PC-3 (cell line): Measurements from ENCODE around the gene NOC2L. TPM values are rescaled to one million over a fixed set of nuclear protein-coding genes. Genes with fewer than 3 reads are reported as not detected.

Source experiments
- ATAC-seq: fragments of 200-7000 bp; cut with Tn5 transposase; 2 replicates; pipeline ENCODE4 v1.9.1; 2020; ENCODE audit warnings: mild to moderate bottlenecking, moderate library complexity
- BruUV-seq: library from RNA; stranded (reverse); fragments of 400-500 nt; replicated peaks from 2 replicates; lab custom pipeline; 2021; lab: Mats Ljungman, UMichigan
- CTCF ChIA-PET: fragments of 300-600 bp; sonication (Branson Sonifier 250); formaldehyde crosslinking; loops from one replicate; lab custom pipeline; 2022; ENCODE audit warnings: antibody characterized with exemption; lab: Charles Lee
- POLR2A ChIA-PET: fragments of 300-600 bp; sonication (Branson Sonifier 250); formaldehyde crosslinking; loops from one replicate; lab custom pipeline; 2022; ENCODE audit warnings: antibody characterized with exemption; ENCODE audit not compliant: unreplicated experiment; lab: Charles Lee
- DNase-seq: peaks from one replicate; pipeline ENCODE4 v3.0.0-alpha.2; 2015
- H2AFZ ChIP-seq: fragments of 300-600 bp; sonication (generic); 2 replicates; pipeline ENCODE4 v1.6.0; 2016; ENCODE audit warnings: antibody characterized with exemption, low read length
- H3F3A ChIP-seq: fragments of 300-600 bp; sonication (generic); one replicate; pipeline ENCODE4 v1.6.0; 2017; ENCODE audit warnings: antibody characterized with exemption, low read length, control low read depth, mild to moderate bottlenecking; ENCODE audit not compliant: unreplicated experiment
- H3K27ac ChIP-seq: fragments of 300-600 bp; sonication (generic); 2 replicates; pipeline ENCODE4 v1.5.1; 2016; ENCODE audit warnings: mild to moderate bottlenecking, low read length
- H3K27me3 ChIP-seq: fragments of 300-600 bp; sonication (generic); 2 replicates; pipeline ENCODE4 v1.6.1; 2016; ENCODE audit warnings: low read length, mixed read lengths
- H3K36me3 ChIP-seq: fragments of 300-600 bp; sonication (generic); 2 replicates; pipeline ENCODE4 v1.6.1; 2016; ENCODE audit warnings: low read depth, mixed run types, low read length, mixed read lengths
- H3K4me1 ChIP-seq: fragments of 300-600 bp; sonication (generic); 2 replicates; pipeline ENCODE4 v1.5.1; 2016; ENCODE audit warnings: low read length; ENCODE audit not compliant: insufficient read depth
- H3K4me2 ChIP-seq: fragments of 300-600 bp; sonication (generic); 2 replicates; pipeline ENCODE4 v1.6.0; 2016; ENCODE audit warnings: low read length
- H3K4me3 ChIP-seq: fragments of 300-600 bp; sonication (generic); 2 replicates; pipeline ENCODE4 v1.5.1; 2016; ENCODE audit warnings: mild to moderate bottlenecking, low read length, mixed read lengths
- H3K79me2 ChIP-seq: fragments of 300-600 bp; sonication (generic); 2 replicates; pipeline ENCODE4 v1.6.1; 2017; ENCODE audit warnings: low read length, mixed read lengths
- H3K9ac ChIP-seq: fragments of 300-600 bp; sonication (generic); 2 replicates; pipeline ENCODE4 v1.6.0; 2016; ENCODE audit warnings: mild to moderate bottlenecking, low read length
- H3K9me2 ChIP-seq: fragments of 300-600 bp; sonication (generic); replicated peaks from 2 replicates; pipeline ENCODE4 v1.6.1; 2016; ENCODE audit warnings: mixed run types, low read length, mixed read lengths
- H3K9me3 ChIP-seq: fragments of 300-600 bp; sonication (generic); 2 replicates; pipeline ENCODE4 v1.6.1; 2016; ENCODE audit warnings: low read length, mixed read lengths
- H4K20me1 ChIP-seq: fragments of 300-600 bp; sonication (generic); 2 replicates; pipeline ENCODE4 v1.6.1; 2016; ENCODE audit warnings: low read length, mixed read lengths
- EZH2 ChIP-seq: fragments of 300-600 bp; sonication (generic); IDR thresholded peaks from one replicate; pipeline ENCODE4 v1.6.1; 2017; ENCODE audit warnings: antibody characterized with exemption, mild to moderate bottlenecking, low read length; ENCODE audit not compliant: unreplicated experiment
- EZH2phosphoT487 ChIP-seq: fragments of 300-600 bp; sonication (generic); IDR thresholded peaks from 2 replicates; pipeline ENCODE4 v1.6.1; 2018; ENCODE audit warnings: mild to moderate bottlenecking, antibody characterized with exemption, low read length, borderline replicate concordance
- intact Hi-C: fragments of 100-400 bp; cut with micrococcal nuclease; formaldehyde crosslinking; loops from 2 replicates; pipeline ENCODE4 v1.9.0; 2023
- total RNA-seq: library from RNA; depleted of rRNA; stranded (reverse); fragments of >200 nt; gene quantifications from 2 replicates; pipeline ENCODE4 v1.2.3, GENCODE V29; 2014
- TF ChIP-seq, protein P1 (sequence below): fragments of 300-600 bp; sonication (generic); conservative IDR thresholded peaks from 2 replicates; pipeline ENCODE4 v1.5.1; 2017; ENCODE audit warnings: antibody characterized with exemption, low read depth, mild to moderate bottlenecking, low read length

NOC2L gene
- total RNA-seq, 1 experiment from 2014 or later, result 262 TPM

DNA sequence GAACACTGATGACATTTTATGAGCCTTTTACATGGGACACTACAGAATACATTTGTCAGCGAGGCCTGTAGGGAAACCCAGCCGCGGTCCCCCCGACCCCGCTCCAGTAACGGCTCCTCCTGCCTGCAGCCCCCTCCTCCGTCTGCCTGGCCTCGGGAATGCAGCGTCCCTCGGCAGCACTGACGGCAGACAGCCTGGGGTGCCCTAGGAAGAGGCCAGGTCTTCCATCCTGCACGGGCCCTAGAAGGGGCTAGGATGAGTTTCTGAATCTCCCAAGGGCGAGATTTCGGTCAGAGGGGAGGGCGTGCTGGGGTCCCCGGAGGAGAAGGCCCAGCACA lies 26.9 kb downstream of the NOC2L start:
- peaks cover 9% of the 10 kb centered on the region for H3K4me1 ChIP-seq
- CTCF ChIA-PET, result no interaction called here
- no peak overlapping the region for H3K27ac ChIP-seq
- TF ChIP-seq EZH2 (no peak), EZH2phosphoT487 (no peak)
- TF ChIP-seq, protein P1, sequence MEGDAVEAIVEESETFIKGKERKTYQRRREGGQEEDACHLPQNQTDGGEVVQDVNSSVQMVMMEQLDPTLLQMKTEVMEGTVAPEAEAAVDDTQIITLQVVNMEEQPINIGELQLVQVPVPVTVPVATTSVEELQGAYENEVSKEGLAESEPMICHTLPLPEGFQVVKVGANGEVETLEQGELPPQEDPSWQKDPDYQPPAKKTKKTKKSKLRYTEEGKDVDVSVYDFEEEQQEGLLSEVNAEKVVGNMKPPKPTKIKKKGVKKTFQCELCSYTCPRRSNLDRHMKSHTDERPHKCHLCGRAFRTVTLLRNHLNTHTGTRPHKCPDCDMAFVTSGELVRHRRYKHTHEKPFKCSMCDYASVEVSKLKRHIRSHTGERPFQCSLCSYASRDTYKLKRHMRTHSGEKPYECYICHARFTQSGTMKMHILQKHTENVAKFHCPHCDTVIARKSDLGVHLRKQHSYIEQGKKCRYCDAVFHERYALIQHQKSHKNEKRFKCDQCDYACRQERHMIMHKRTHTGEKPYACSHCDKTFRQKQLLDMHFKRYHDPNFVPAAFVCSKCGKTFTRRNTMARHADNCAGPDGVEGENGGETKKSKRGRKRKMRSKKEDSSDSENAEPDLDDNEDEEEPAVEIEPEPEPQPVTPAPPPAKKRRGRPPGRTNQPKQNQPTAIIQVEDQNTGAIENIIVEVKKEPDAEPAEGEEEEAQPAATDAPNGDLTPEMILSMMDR, result no peak
- H2AFZ ChIP-seq, result no peak overlapping the region
- no peaks in the 10 kb centered on the region for H3K9me2 ChIP-seq
- H3K4me2 ChIP-seq, result no peak overlapping the region
- H4K20me1 ChIP-seq, result no peaks in the 10 kb centered on the region
- DNase-seq (no peak), ATAC-seq (no peak)
- no peak overlapping the region for H3K4me3 ChIP-seq
- no peak overlapping the region for H3K9ac ChIP-seq
- H3K79me2 ChIP-seq, result no peaks in the 10 kb centered on the region
- BruUV-seq, result no TSS peak
- intact Hi-C loops, result no loop called here
- no peaks in the 10 kb centered on the region for H3K36me3 ChIP-seq
- H3K27me3 ChIP-seq, result peaks cover 26% of the 10 kb centered on the region
- POLR2A ChIA-PET, result no interaction called here
- no peaks in the 10 kb centered on the region for H3F3A ChIP-seq
- H3K9me3 ChIP-seq, result no peaks in the 10 kb centered on the region

DNA sequence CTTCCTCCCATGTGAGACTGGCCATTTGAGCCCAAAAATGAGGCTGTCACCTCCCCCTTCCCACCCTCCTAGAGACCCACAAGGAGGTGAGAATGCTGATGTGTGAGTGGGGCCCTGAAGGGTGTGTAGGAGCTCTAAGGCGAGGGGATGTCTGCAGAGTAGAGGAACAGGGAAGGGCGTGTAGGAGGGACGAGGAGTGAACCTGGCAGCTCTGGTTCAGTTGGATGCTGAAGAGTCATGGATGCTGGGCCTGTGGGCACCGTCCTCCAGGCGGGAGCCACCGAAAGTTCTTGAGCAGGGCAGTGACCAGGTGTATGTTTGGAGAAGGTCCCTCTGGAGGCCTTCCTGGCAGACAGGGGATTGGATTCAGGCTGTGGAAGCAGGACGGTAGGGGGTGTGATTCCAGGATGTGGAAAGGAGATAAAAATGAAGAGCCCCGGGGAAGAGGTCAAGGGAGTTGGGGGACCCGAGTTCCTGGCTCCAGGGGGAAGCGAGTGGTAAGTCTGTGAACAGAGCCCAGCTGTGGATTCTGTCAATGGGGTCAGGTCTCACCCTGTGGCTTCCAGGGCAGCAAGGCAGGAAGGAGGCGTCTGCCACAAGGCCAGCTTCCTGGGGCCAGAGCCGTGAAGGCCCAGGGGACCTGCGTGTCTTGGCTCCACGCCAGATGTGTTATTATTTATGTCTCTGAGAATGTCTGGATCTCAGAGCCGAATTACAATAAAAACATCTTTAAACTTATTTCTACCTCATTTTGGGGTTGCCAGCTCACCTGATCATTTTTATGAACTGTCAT lies 27.5 kb downstream of the NOC2L start:
- H3K4me2 ChIP-seq, result no peak overlapping the region
- CTCF ChIA-PET, result no interaction called here

More for the DNA sequence above, 27.5 kb downstream of the NOC2L start:
- Histone ChIP-seq H3K4me3 (no peak overlapping the region), H4K20me1 (no peaks in the 10 kb centered on the region), H3K4me1 (peaks cover 9% of the 10 kb centered on the region), H3K27ac (no peak overlapping the region), H3K9me2 (no peaks in the 10 kb centered on the region), H3K9me3 (no peaks in the 10 kb centered on the region), H3K27me3 (peaks cover 31% of the 10 kb centered on the region), H2AFZ (no peak overlapping the region), H3K9ac (no peak overlapping the region), H3F3A (no peaks in the 10 kb centered on the region), H3K79me2 (no peaks in the 10 kb centered on the region), H3K36me3 (no peaks in the 10 kb centered on the region)
- intact Hi-C loops, result no loop called here
- POLR2A ChIA-PET, result no interaction called here
- TF ChIP-seq, protein P1, result no peak
- TF ChIP-seq EZH2phosphoT487 (no peak), EZH2 (no peak)
- no TSS peak for BruUV-seq
- DNase-seq (no peak), ATAC-seq (no peak)
